ENCODE measurements around the gene LYRM1.
"Not testable (repeated sequence)": the region's sequence is repeated elsewhere in the genome, so short reads cannot be mapped to it uniquely, and the experiment has no call there.

The LYRM1 gene

GRCh38 chr16:20902426-20902825 is 1.9 kb downstream of the LYRM1 start:
- DNase-seq (ENCODE audit: low read depth in 2 of 2), result no peak

- no peak for DNase-seq (ENCODE audit: low read depth in 2 of 2)
Observed at GRCh38 chr16:20903116-20903898, 2.7 kb downstream of the LYRM1 start.

GRCh38 chr16:20903899-20904506 is 3.4 kb downstream of the LYRM1 start:
- no peak for DNase-seq (ENCODE audit: low read depth in 2 of 2)

- DNase-seq (ENCODE audit: low read depth in 2 of 2), result no peak
Observed at GRCh38 chr16:20904507-20905081, 4.0 kb downstream of the LYRM1 start.

- no peak for DNase-seq (ENCODE audit: low read depth in 2 of 2)
Observed at GRCh38 chr16:20905576-20905975, 5.0 kb downstream of the LYRM1 start.

- no peak for DNase-seq (ENCODE audit: low read depth in 2 of 2)
Observed at GRCh38 chr16:20906341-20907255, 6.0 kb downstream of the LYRM1 start.

- DNase-seq (ENCODE audit: low read depth in 2 of 2), result no peak
Observed at GRCh38 chr16:20910781-20911321, 10.3 kb downstream of the LYRM1 start.

GRCh38 chr16:20911361-20911760 is 10.8 kb downstream of the LYRM1 start:
- no peak for DNase-seq (ENCODE audit: low read depth in 2 of 2)

GRCh38 chr16:20916289-20916688 is 15.7 kb downstream of the LYRM1 start:
- DNase-seq (ENCODE audit: low read depth in 2 of 2), result no peak

- no peak for DNase-seq (ENCODE audit: low read depth in 2 of 2)
Observed at GRCh38 chr16:20916942-20917341, 16.4 kb downstream of the LYRM1 start.

GRCh38 chr16:20918486-20919239 is 18.1 kb downstream of the LYRM1 start:
- no peak for DNase-seq (ENCODE audit: low read depth in 2 of 2)

GRCh38 chr16:20920091-20920490 is 19.5 kb downstream of the LYRM1 start:
- no peak for DNase-seq (ENCODE audit: low read depth in 2 of 2)

- DNase-seq (ENCODE audit: low read depth in 2 of 2), result no peak
Observed at GRCh38 chr16:20920799-20921198, 20.2 kb downstream of the LYRM1 start.

GRCh38 chr16:20923876-20924275 is 23.3 kb downstream of the LYRM1 start:
- DNase-seq (ENCODE audit: low read depth in 2 of 2), result no peak

- DNase-seq (ENCODE audit: low read depth in 2 of 2), result no peak
Observed at GRCh38 chr16:20925751-20926150, 25.2 kb downstream of the LYRM1 start.

- no peak for DNase-seq (ENCODE audit: low read depth in 2 of 2)
Observed at GRCh38 chr16:20928774-20929411, 28.3 kb downstream of the LYRM1 start.

- not testable (repeated sequence) for DNase-seq (ENCODE audit: low read depth in 2 of 2)
Observed at GRCh38 chr16:20929676-20930364, 29.2 kb downstream of the LYRM1 start.

GRCh38 chr16:20930365-20930690 is 29.8 kb downstream of the LYRM1 start:
- no peak for DNase-seq (ENCODE audit: low read depth in 2 of 2)

GRCh38 chr16:20931066-20931600 is 30.6 kb downstream of the LYRM1 start:
- DNase-seq (ENCODE audit: low read depth in 2 of 2), result no peak

GRCh38 chr16:20933589-20933988 is 33.0 kb downstream of the LYRM1 start:
- no peak for DNase-seq (ENCODE audit: low read depth in 2 of 2)

All from stimulated activated CD8-positive, alpha-beta memory T cell treated with anti-CD3 and anti-CD28 coated beads, Interleukin-15, amount 100 ng/mL, for 4 hours (primary cell).